Activated CD4-positive, alpha-beta T cell treated with anti-CD3 and anti-CD28 coated beads for 1 hour (primary cell): ENCODE data around the gene OXT.
"Not testable (repeated sequence)": the region's sequence is repeated elsewhere in the genome, so short reads cannot be mapped to it uniquely, and the experiment has no call there.

Experiments used
- DNase-seq: peaks from one replicate; pipeline ENCODE4 v3.0.0-alpha.2; 2020

Gene OXT

DNA sequence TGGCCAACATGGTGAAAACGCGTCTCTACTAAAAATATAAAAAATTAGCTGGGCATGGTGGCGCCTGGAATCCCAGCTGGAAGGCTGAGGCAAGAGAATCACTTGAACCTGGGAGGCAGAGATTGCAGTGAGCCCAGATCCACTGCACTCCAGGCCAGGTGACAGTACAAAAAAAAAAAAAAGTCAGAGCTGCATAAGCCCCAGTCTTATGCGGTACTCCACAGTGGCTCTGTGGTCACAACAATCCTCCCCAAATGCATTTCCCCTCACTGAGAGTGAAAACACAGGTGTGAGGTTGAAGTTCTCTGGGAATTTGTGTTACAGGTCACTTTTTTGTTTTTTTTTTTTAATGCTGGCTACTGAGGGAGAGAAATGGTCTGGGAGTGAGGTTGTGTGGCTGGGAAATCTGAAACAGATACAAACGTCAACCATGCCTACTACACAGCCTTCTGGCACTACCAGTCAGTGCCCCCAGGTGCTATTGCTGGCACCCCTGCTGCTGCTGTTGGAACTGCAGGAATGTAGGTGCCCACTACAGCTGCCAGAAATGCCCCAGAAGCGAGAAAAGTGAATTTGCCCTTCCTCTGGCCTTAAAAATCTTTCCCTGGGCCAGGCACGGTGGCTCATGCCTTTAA is 19.9 kb upstream of the OXT start:
- DNase-seq = no peak

DNA sequence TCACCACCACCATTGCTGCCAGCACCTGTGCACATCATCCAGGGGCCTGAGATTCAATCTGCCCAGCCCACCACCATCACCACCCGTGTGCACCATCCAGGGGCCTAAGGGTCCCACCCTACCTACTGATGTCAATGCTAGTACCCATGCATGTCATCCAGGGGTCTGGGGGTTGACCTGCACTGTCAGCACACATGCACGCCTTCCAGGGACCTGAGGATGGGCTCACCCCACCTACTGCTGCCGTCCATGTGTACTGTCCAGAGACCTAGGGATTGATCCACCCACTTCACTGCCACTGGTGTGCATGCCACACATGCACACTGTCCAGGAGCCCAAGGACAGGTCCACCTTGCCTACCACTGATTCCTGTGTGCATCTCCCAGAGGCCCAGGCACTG is 11.9 kb upstream of the OXT start:
- no peak for DNase-seq

DNA sequence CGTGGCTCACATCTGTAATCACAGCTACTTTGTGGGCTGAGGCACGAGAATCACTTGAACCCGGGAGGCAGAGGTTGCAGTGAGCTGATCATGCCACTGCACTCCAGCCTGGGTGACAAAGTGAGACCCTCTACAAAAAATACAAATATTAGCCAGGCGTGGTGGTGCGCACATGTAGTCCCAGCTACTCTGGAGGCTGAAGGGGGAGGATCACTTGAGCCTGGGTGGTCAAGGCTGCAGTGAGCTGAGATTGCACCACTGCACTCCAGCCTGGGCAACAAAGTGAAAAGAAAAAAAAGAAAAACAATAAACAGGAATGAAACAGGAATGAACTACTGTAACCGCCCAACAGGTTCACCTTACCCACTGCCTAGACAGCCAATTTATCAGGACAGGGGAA is 7.3 kb upstream of the OXT start:
- not testable (repeated sequence) for DNase-seq

DNA sequence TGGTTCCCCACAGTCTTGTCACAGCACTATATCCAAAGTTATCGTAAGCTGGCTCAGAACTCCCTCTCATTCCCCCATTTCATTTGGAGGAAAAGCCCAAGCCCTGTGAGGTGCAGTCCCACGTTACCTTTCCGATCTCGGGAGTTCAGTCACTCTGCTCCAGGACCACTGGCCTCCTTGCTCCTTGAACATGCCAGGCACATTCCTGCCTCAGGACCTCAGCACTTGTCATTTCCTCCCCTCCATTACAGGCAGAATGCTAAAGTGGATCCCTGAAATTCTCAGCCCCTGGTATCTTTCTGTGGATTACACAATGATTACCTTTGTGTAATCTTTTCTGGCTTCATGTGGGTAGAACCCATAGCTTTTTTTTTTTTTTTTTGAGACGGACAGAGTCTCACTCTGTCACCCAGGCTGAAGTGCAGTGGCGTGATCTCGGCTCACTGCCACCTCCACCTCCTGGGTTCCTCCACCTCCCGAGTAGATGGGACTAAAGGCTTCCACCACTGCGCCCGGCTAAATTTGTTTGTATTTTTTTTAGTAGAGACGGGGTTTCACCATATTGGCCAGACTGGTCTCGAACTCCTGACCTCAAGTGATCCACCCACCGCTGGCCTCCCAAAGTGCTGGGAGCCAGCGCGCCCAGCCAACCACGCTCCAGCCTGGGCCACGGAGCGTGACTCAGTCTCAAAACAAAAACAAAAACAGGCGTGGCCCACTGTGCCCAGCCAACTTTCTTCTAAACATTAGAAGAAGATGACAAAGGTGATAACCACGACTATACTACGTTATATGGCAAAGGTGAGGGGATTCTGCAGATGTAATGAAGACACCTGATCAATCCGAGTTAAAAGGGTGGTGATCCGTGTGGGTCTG is 4.0 kb upstream of the OXT start:
- no peak for DNase-seq

DNA sequence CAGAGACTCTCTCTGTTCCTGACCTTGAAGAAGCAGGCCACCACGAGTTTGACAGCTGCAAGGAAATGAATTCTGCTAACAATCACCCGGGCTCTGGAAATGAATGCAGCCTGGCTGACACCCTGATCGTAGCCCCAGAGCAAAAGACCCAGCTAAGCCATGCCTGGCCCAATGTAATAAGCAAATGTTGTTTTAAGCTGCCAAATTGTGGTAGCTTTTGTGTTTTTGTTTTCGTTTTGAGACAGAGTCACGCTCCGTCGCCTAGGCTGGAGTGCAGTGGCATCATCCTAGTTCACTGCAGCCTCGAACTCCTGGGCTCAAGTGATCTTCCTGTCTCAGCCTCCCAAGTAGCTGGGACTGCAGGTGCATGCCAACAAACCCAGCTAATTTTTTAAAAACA is 3.3 kb upstream of the OXT start:
- no peak for DNase-seq

DNA sequence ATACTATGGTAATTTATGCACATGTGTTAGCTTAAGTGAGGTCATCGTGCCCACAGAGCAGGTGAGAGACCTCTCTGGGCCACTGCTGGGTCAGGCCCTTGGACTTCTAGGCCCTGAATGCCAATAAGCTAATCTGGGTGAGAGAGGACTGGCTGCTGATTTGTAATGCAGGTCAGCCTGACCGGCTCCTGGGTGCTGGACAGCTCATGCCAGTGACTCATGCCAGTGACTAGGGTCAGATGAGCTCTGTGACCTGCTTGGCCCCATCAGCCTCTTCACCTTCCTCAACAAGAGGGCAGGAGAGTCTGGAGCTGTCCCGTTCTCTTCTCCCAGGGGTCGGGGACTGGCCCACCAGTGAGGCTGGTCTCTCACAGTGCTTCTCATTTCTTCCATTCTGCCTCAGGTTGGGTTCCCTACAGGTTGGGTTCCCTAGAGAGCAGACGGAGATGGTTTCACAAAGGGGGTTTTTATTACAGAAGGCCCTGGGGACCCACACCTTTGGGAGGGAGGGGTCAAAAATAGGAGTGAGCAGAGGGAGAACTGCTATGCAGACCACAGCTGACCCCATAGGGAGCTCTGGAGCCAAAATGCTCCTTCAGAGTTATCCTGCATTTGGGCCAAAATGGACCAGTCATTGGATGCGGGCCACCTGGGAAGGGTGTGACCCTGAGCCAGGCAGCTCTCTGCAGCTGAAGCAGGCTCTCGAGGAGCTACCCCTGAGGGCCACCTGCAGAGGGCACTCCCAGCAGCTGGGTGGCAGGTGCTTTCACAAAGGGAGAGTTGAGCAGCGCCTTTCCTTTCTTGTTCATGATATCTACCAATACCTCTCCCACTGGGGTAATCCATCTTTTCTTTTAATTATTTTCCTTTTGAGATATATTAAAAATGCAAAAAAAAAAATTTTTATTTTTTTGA is 2.2 kb upstream of the OXT start:
- DNase-seq = peak; percentile 37

DNA sequence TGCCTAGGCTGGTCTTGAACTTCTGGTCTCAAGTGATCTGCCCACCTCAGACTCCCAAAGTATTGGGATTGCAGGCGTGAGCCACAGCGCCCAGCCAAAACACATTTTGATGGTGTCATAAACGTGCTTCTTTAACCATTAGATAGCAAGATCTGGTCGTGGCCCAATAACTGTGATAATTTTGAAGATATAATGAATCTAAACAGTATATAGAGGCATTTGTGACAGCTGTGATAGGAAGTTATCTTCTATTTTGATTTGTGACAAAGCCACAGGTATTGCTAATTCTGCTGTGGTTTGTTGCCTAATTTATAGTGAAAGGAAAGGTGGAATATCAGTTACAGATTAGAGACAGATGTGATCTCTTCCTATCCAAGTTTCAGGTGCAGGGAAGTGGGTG is 695 bp upstream of the OXT start:
- no peak for DNase-seq

DNA sequence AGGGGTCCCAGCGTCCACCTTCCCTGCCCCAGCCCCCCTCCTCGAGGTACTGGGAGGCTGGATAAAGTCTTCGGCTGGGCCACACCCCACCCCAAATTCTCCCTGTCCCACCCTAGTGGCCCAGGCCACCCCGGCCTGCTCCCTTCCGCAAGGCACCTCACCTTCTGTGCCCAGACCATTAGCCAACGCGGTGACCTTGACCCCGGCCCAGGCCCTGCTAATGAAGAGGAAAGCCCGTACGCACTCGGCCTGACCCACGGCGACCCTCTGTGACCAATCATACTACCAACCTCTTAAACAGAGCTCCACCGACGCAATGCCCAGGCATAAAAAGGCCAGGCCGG is 182 bp upstream of the OXT start:
- no peak for DNase-seq

DNA sequence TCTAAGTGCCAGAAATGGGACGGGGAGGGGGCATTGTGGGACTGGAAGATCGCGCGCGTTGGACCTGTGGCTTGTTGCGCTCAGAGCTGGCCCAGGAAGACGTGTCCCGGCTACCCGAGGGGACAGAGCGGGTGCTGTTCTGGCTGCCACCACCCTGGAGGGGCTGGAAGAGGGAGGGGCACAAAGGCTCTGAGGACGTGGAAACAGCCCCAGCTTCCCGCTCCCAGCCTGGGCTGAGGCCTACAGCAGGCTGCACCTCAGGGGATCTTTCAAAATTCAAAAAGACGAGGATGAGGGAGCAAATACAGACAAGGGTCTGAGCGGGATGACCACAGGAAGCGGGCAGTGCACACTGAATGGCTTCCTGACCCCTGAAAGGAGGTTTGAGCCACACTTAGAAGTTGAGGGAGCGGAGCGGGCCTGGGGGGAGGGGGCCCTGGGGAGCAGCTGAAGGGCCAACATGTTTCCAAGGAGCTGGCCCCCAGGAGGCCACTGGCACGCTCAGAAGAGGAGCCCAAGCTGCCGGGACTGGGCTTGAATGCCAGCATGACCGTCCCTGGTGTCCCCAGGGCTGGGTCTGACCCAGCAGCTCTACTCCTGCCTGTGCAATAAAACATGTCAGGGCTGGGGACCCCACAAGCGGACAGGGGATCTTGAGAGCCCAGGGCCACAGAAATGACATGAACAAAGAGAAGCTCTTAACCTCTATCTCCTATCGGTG is 1.3 kb downstream of the OXT start:
- no peak for DNase-seq

DNA sequence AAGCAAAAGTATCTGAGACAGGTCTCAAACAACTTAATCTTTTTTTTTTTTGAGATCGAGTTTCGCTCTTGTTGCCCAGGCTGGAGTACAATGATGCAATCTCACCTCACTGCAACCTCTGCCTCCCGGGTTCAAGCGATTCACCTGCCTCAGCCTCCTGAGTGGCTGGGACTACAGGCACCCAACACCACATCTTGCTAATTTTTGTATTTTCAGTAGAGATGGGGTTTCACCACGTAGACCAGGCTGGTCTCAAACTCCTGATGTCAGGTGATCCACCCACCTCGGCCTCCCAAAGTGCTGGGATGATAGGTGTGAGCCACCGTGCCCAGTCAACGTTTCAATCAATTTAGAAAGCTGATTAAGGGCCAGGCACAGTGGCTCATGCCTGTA is 1.8 kb downstream of the OXT start:
- not testable (repeated sequence) for DNase-seq

DNA sequence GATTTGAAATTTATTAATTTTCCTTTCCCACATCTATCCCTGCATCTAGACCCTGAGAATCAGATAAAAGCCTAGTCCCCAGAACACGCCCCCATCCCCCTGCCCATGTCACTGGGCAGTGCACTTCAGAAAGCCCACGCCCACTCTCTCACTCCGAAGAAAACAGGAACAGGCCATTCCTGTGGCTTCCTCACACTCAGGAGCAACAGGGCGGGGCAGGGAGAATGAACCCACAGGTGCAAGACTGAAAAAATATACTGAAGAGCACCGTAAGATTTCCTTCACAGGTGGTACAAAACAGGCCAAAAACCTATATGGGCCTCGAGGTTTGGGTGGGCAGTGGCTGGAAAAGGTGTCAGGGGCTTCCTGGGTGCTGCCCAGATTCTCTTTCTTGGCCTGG is 3.4 kb downstream of the OXT start:
- DNase-seq = no peak

DNA sequence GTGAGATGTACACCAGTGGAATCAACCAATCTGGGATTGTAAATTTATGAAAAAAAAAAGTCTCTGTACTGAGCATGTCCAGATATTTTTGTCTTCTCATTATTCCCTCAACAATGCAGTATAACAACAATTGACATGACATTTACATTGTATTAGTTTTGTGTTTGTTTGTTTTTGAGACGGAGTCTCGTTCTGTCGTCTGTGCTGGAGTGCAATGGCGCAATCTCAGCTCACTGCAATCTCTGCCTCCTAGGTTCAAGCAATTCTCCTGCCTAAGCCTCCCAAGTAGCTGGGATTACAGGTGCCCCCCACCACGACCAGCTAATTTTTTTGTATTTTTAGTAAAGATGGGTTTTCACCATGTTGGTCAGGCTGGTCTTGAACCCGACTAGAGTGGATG is 3.9 kb downstream of the OXT start:
- DNase-seq = not testable (repeated sequence)

DNA sequence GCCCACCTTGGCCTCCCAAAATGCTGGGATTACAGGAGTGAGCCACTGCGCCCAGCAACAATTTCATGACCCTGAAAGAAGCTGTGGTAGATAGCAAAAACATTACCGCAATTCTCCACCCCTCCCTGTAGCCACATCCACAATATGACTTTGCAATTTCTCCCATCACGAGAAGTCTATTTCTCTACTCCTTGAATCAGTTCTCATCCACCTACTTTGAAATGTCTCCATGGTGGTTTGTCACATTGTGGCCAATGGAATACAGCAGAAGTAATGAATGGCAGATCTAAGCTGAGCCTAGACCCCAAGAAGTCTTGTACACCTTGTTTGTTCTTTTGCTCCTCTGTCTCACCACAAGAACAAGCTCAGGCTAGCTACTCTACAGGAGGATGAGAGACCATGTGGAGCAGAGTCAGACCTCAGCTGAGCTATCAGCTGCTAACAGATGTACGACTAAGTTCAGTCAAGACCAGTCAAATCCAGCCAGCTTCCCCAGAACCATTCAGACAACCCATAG is 6.3 kb downstream of the OXT start:
- DNase-seq = no peak

DNA sequence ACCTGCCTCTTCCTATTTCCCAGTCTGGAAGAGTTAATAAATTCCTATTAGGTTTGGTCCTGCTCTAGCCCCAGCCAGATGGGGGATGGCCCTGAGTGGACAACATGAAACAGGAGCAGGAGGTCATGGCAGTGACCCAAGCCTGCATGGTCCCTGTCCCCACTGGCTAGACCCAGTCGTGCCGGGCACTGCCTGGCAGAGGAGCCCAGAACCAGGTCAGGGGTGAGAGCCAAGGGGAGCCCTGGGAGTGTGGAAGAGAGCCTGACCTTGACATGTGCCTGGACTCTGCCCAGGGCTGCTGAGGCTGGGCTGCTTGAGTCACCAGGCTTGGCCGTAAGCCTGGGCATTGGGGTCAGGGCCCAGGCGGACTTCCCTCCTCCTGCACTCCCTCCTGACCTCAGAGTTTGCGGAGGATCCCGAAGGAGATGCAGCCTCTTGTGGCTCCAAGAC is 9.5 kb downstream of the OXT start:
- DNase-seq = no peak

DNA sequence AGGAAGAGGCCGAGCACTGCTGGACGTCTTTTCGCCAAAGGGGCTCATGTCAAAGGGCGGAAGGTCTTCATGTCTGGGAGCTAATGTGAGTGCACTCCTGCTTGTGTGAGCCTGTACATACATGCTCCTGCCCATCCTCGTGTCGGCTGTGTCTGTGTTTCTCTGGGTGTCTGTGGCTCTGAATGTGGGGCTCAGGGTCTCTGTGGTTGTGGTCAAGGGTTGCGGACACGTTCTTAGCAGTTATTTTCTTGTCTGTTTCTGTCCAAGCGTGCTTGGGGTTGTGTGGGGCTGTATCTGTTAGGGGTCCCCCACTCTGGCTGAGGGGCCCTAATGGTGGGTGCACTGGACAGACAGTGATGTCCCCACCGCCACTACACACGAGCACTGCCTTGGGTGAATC is 10.2 kb downstream of the OXT start:
- DNase-seq = no peak

DNA sequence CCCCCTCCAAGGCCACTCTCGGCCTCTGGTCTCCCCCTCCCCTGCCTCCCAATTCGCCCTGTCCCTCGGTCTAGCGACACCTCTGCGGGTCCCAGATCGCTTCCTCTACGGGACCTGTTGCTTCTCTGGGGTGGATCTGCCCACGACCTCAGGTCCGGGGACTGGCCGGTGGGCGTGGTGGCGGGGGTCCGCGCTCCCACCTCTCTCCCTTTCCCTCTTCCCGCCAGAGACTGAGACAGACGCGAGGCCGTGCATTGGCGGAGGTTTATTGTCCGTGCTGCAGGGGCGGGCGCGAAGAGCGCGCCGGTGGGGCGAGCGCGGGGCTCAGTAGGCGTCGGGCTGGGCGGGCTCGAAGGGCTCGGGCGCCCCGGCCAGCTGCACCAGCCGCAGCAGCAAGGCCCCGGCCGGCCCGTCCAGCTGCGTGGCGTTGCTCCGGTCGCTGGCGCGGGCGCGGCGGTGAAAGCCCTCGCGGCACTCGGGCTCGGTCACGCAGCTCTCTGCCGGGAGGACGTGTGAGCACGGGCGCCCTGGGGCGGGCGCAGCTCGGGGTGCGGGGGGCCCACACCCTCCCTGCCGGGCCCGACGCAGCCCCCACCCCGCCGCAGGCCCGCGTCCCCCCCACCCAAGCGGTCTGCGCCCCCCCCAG is 11.0 kb downstream of the OXT start:
- no peak for DNase-seq

DNA sequence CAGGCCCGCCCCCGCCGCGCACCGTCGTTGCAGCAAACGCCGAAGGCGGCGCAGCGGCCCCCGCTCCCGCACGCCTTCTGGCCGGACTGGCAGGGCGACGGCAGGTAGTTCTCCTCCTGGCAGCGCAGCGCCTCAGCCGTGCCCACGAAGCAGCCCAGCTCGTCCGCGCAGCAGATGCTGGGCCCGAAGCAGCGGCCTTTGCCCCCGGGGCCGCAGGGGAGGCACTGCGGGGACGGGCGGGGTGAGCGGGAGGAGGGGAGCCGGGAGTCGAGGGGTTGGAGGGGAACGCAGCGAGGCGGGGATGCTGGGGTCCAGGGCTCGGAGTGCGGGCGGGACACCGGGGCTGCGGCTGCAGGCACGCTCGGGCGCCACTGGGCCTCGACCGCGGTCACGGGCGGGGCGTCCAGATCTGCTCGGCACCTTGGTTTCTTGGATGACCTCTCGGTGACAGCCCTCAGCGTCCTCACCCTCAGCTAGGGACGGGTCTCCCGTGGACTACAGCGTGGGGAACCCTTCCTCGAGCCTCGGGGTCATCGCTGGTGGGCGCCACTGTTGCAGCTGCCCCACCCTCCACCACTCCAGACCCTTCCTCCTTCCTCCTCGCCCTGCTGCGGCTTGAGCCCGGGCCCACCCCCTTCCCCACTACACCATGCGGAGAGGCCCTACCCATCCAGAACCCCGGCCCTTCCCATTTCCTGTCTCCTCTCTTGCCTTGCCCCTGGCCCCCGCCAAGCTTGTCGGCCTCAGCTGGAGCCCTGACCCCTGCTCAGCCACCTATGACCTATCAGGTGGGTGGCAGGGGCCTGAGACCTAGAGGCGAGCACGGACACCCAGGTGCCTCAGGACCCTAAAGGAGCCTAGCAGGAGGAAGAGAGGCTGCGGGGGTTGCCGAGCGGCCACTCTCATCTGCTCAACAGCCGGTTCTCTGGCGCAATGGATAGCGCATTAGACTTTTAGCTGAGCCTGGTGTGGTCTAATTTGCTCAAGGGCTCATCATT is 11.8 kb downstream of the OXT start:
- no peak for DNase-seq

DNA sequence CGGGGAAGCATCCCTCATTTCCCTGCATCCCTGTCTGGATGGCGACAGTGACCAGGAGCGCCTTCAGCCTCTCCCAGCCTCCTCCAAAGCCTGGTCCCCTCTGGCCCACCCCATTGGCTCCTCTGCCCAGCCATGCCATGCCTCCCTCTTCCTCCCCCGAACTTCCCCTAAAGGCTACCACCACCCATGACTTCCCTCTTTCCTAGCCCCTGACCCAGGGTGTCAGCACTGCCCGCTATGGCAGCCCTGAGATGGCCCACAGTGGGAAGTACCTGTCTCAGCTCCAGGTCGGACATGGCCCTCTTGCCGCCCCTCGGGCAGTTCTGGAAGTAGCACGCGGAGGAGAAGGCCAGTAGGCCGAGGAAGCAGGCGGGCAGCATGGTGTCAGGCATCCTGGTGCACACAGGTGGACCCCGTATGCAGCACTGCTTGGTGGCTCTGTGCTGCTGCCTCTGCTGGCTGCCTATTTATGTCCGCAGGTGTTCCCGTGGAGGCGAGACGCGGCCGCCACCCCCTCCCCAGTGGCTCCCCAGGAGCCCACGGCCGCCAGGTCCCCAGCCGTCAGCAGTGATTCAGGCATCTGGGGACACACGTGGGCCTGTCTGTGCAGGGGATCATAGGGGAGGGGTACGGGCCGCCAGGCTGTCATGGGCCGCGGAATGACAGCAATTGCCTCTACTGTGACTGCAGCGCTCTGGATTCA is 13.0 kb downstream of the OXT start, which contains the start of gene AVP:
Gene AVP (minus strand): TSS at position 442 of the 703 bp plus-strand sequence. CDS start 50 bp downstream, at position 392.
- no peak for DNase-seq

DNA sequence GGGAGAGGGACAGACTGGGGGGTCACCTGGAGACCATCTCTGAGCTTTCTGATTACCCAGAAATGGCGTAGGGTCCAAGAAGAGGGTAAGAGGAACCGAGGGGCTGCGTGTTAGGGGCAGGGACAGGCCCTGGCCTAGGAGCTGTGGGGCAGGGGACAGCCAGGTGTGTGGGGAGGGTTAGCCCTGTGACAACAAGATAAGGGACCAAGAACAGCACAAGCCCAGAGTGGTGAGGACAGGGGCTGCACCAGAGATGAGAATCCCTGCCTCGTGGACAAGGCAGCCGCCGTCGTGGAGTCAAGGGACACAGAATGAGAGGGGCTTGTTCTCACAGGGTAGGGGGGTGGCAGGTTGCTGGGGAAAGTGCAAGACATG is 13.6 kb downstream of the OXT start:
- DNase-seq = no peak

DNA sequence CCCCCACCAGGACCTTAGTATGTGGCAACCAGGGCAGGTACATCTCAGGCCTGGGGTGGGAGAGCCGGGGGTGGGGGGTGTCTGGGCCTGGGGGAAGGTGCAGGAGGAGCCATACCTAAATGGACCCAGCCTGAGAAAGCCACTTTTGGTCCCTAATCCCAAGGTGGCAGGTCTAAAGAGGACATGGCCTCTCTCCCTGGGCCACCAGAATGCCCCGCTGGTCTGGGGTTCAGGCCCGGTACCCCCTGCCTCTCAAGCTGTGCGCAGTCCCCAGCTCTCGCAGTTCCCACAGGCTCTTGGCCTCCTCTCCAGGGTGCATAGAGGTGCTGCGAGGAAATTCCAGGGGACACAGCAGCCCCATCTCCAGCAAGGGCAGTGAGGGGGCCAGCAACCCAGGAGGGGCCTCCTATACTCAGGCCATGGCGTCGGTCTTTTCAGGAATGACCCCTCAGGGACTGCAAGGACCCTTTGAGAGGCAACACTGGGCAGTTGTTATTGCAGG is 14.2 kb downstream of the OXT start:
- no peak for DNase-seq
